BJ (cell line): Measurements from ENCODE around the gene COL6A3. TPM values are rescaled to one million over a fixed set of nuclear protein-coding genes. Genes with fewer than 3 reads are reported as not detected.

Source experiments
- CTCF ChIA-PET: fragments of 350-600 bp; formaldehyde crosslinking; extraction: SDS; loops from one replicate; lab custom pipeline; 2021; ENCODE audit warnings: antibody characterized with exemption, inconsistent platforms; lab: Yijun Ruan, JAX
- POLR2A ChIA-PET: fragments of 300-600 bp; sonication (Branson Sonifier 250); formaldehyde crosslinking; extraction: SDS; loops from one replicate; lab custom pipeline; 2021; ENCODE audit warnings: antibody characterized with exemption; lab: Charles Lee
- DNase-seq: peaks from one replicate; pipeline ENCODE4 v3.0.0-alpha.2; 2011; ENCODE audit warnings: low read depth
- H3K27me3 ChIP-seq: 2 replicates; pipeline ENCODE4 v1.6.0; 2011; ENCODE audit warnings: low read length; ENCODE audit not compliant: control insufficient read depth, insufficient read depth
- H3K36me3 ChIP-seq: 2 replicates; pipeline ENCODE4 v1.5.1; 2011; ENCODE audit warnings: low read length; ENCODE audit not compliant: control insufficient read depth, insufficient read depth
- H3K4me3 ChIP-seq: 2 replicates; pipeline ENCODE4 v1.5.1; 2011; ENCODE audit warnings: low read depth, mild to moderate bottlenecking, control low read depth, low read length
- polyA plus RNA-seq: library from polyadenylated mRNA; depleted of rRNA; stranded (reverse); fragments of >200 nt; gene quantifications from 2 replicates; pipeline ENCODE4 v1.2.3, GENCODE V29; 2011
- TF ChIP-seq, protein P1 (sequence below): IDR thresholded peaks from 2 replicates; pipeline ENCODE4 v1.5.1; 2011; ENCODE audit warnings: low read depth, mild to moderate bottlenecking, control low read depth, inconsistent platforms, low read length, moderate library complexity; ENCODE audit not compliant: insufficient read depth

COL6A3 gene
- polyA plus RNA-seq, 1 experiment, result 695 TPM

DNA sequence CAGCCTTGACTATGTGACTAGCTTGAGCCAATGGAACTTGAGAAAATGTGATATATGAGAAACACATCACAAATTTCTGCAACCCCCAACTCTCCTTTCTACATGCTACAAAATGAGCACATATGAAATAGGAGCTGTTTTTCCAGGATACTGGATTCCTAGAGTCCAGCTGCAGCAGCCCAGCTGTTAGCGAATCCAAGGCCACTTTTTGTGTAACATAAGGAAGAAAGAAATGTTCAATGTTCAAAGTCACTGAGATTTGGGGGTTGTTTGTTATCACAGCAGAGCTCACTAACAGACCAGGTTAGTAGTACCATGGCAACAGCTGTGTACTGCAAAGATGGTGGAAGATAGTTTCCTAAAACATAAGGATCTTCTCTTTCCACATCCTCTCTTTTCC is 12.6 kb upstream of the COL6A3 start:
- no peak overlapping the region for H3K4me3 ChIP-seq
- H3K36me3 ChIP-seq, result no peaks in the 10 kb centered on the region
- CTCF ChIA-PET, result interaction anchor here (1.4 kb wide), 1 partner anchor 17 kb away, joined by 6 read pairs; no protein-coding TSS in a partner anchor
- POLR2A ChIA-PET, result no interaction called here
- TF ChIP-seq, protein P1, sequence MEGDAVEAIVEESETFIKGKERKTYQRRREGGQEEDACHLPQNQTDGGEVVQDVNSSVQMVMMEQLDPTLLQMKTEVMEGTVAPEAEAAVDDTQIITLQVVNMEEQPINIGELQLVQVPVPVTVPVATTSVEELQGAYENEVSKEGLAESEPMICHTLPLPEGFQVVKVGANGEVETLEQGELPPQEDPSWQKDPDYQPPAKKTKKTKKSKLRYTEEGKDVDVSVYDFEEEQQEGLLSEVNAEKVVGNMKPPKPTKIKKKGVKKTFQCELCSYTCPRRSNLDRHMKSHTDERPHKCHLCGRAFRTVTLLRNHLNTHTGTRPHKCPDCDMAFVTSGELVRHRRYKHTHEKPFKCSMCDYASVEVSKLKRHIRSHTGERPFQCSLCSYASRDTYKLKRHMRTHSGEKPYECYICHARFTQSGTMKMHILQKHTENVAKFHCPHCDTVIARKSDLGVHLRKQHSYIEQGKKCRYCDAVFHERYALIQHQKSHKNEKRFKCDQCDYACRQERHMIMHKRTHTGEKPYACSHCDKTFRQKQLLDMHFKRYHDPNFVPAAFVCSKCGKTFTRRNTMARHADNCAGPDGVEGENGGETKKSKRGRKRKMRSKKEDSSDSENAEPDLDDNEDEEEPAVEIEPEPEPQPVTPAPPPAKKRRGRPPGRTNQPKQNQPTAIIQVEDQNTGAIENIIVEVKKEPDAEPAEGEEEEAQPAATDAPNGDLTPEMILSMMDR, result no peak
- no peak for DNase-seq
- no peaks in the 10 kb centered on the region for H3K27me3 ChIP-seq

DNA sequence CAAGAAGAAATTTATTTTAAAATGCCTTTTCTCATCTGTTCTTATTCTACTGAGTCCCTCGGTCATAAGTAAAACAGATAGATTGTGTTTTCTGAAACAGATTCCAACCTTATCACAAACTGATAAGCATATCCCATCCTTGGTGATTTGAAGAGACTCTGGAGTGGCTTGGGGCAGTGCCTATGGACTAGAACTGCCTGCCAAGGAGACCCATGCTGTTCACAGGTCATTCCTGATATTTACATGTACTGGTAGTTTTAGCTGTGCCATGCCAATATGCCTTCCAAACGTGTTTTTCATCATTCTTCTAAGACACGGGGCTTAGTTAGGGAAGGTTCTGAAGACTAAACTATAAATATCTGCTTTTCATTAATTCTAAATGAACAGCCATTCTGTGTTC is 11.4 kb upstream of the COL6A3 start:
- H3K27me3 ChIP-seq, result no peaks in the 10 kb centered on the region
- DNase-seq, result no peak
- H3K4me3 ChIP-seq, result no peak overlapping the region
- CTCF ChIA-PET, result interaction anchor here (0.9 to 1.7 kb wide), 4 partner anchors 8 to 87 kb away, joined by 3 to 4 read pairs (median 4); no protein-coding TSS in a partner anchor
- no peaks in the 10 kb centered on the region for H3K36me3 ChIP-seq
- POLR2A ChIA-PET, result no interaction called here
- TF ChIP-seq, protein P1, result no peak

DNA sequence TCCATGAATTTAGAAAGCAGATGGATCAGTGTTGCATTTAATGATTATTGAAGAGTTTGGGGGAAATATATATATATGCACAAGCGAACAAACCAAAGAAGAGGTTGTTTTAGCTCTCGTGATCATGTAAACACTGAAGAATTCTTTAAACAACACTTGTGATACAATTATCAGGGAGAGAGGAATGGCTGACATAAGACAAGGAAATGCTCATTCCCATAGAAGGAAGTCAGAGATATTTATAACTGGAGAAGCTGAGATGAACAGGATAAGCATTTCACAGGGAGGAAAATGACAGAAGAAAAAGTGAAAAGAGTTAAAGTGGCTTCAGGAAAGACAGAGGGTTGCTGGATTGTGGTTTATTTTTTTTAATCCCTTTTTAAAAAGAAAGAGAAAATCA is 10.6 kb upstream of the COL6A3 start:
- no peak for DNase-seq
- TF ChIP-seq, protein P1, result no peak
- no peaks in the 10 kb centered on the region for H3K36me3 ChIP-seq
- H3K4me3 ChIP-seq, result no peak overlapping the region
- ChIA-PET CTCF (interaction anchor here (0.6 to 1.7 kb wide), 8 partner anchors 8 to 147 kb away, joined by 3 to 4 read pairs (median 3); no protein-coding TSS in a partner anchor), POLR2A (no interaction called here)
- H3K27me3 ChIP-seq, result no peaks in the 10 kb centered on the region

DNA sequence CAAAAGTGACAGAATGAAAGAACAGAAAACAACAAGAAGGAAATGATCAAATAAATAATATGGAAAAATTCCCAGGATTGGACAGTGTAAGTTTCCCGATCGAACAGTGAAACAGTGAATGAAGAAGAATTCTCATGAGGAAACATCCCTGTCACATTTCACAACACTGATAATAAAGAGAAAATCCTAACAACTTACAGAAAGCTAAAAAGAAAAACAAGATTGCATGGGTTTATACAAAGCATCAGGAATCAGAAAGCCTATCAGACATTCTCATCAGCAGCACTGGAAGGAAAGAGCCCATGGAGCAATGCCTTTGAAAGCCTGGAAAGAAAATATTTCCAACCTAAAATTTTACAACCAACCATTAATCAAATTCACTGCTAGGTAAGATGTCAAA is 9.9 kb upstream of the COL6A3 start:
- POLR2A ChIA-PET, result no interaction called here

DNA sequence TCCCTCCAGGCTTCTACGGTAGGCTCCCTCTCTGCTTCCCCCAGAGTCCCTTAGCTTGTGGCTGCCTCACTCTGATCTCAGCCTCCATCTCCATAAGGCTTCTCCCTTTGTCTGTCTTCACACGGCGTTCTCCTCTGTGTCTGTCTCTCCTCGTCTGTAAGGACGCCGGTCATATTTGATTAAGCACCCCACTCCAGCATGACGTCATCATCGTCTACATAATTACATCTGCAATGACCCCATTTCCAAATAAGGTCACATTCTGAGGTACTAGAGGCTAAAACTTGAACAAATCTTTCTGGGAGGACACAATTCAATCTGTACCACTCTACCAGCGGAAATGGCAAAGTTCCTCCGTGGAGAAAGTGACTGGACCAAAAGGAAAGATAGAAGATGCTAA is 8.3 kb upstream of the COL6A3 start:
- CTCF ChIA-PET, result interaction anchor here (0.8 to 5.9 kb wide), 34 partner anchors 9 to 337 kb away, joined by 3 to 72 read pairs (median 6); partner anchors contain the start of genes COPS8 and MLPH
- no peaks in the 10 kb centered on the region for H3K36me3 ChIP-seq
- DNase-seq, result no peak
- TF ChIP-seq, protein P1, result no peak
- H3K27me3 ChIP-seq, result no peaks in the 10 kb centered on the region
- POLR2A ChIA-PET, result interaction anchor here (1.1 kb wide), 1 partner anchor 14 kb away, joined by 3 read pairs; no protein-coding TSS in a partner anchor
- H3K4me3 ChIP-seq, result no peak overlapping the region

More for the DNA sequence above, 9.9 kb upstream of the COL6A3 start:
- TF ChIP-seq, protein P1, result no peak
- no peaks in the 10 kb centered on the region for H3K36me3 ChIP-seq
- DNase-seq, result no peak
- CTCF ChIA-PET, result interaction anchor here (0.6 to 1.7 kb wide), 6 partner anchors 12 to 193 kb away, joined by 3 to 4 read pairs (median 3); no protein-coding TSS in a partner anchor
- no peak overlapping the region for H3K4me3 ChIP-seq
- no peaks in the 10 kb centered on the region for H3K27me3 ChIP-seq
